ENCODE results near the gene DCTN3. TPM values are rescaled to one million over a fixed set of nuclear protein-coding genes. Genes with fewer than 3 reads are reported as not detected.

Gene DCTN3
- total RNA-seq, 4 donors from 2014 or later: 41.6 to 78.9 (median 54.0) TPM

GRCh38 chr9:34629491-34629808 is 9.2 kb upstream of the DCTN3 start:
- Histone ChIP-seq H3K27ac (no peak overlapping the region), H3K27me3 (peaks cover 64% of the 10 kb centered on the region), H3K4me3 (no peak overlapping the region), H3K36me3 (no peaks in the 10 kb centered on the region), H3K4me1 (peaks cover 8 to 16% (median 12%) of the 10 kb centered on the region in 4 donors), H3K9me3 (no peaks in the 10 kb centered on the region)
- in situ Hi-C loops (cut with MboI; ENCODE audit: low pct_ligation_motif_present in 1 of 4, low pct_unique_long_range_greater_than_20kb in 1 of 4, low sequenced_read_pairs in 3 of 4): no loop called here
- intact Hi-C loops (cut with DNase I; ENCODE audit: low total_unique reads): no loop called here
- no peak for DNase-seq
- WGBS, 2 donors (ENCODE audit: low coverage in 1 of 2): 22 to 30% methylated on average over 4 to 5 of the region's 5 CpGs
- TF ChIP-seq CTCF (IDR thresholded peaks at IDR 0.05) (no peak), POLR2AphosphoS5 (IDR thresholded peaks at IDR 0.05) (no peak), POLR2A (IDR thresholded peaks at IDR 0.05) (no peak), EP300 (IDR thresholded peaks at IDR 0.05; ENCODE audit: low read depth) (no peak)

DNA sequence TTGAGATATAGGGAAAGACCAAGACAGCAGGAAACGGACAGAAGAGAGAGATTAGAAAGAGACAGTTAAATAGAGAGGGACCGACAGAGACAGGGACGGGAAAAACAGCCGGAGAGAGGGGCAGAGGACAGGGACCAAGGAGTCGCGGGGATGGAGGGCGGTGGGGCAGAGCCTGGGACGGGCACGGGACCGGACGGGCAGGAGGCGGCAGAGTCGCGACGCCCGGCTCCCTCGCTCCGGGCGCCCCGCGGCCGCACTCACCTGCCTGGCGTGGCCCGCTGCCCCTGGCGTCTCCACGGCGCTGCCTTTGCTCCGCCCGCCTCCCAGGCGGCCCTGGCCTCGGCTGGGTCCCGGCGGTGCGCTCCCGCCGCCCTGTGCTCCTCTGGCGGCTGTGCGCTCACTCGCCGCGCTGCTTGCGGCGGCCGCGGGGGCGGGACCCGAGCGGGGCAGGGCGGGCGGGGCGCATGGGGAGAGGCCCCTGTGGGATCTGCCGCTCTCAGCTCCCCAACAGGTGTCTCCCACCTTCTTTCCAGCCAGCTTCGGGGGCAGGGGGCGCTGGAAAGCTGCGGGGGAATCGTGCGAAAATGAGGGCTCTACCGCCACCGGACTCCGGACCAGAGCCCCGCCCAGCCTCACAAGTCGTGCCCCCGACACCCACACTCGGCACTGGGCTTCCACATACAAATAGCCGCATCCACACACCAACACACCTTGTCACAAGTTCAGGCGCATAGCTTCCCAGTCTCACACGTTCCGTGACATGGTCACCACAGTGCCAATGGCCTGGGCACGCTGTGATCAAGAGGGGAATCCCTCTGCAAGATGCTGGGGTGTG is 8.6 kb upstream of the DCTN3 start, which contains the start of gene ARID3C:
Gene ARID3C (minus strand): TSS at position 411 of the 835 bp plus-strand sequence. CDS start 1,052 bp downstream, outside the sequence.
- H3K9me3 ChIP-seq: no peaks in the 10 kb centered on the region
- TF ChIP-seq EP300 (IDR thresholded peaks at IDR 0.05; ENCODE audit: low read depth) (no peak), POLR2AphosphoS5 (IDR thresholded peaks at IDR 0.05) (no peak)
- peaks cover 70% of the 10 kb centered on the region for H3K27me3 ChIP-seq
- no peaks in the 10 kb centered on the region for H3K36me3 ChIP-seq
- intact Hi-C loops (cut with DNase I; ENCODE audit: low total_unique reads) (no loop called here), in situ Hi-C loops (cut with MboI; ENCODE audit: low pct_ligation_motif_present in 1 of 4, low pct_unique_long_range_greater_than_20kb in 1 of 4, low sequenced_read_pairs in 3 of 4) (no loop called here)
- H3K4me1 ChIP-seq: peaks cover 8 to 16% (median 12%) of the 10 kb centered on the region in 4 donors
- peak; percentile 55 for DNase-seq
- no peak within 1 kb of the TSS for H3K27ac ChIP-seq
- 0 to 1% methylated on average over 4 to 50 of the region's 69 CpGs for WGBS, 2 donors (ENCODE audit: low coverage in 1 of 2)
- H3K4me3 ChIP-seq: peak within 1 kb of the TSS; percentile 20 to 48 (median 34)

- no peak for TF ChIP-seq CTCF (IDR thresholded peaks at IDR 0.05)
- TF ChIP-seq EP300 (IDR thresholded peaks at IDR 0.05; ENCODE audit: low read depth): no peak
- TF ChIP-seq POLR2A (IDR thresholded peaks at IDR 0.05): no peak
- TF ChIP-seq POLR2AphosphoS5 (IDR thresholded peaks at IDR 0.05): no peak
- intact Hi-C loops (cut with DNase I; ENCODE audit: low total_unique reads) (no loop called here), in situ Hi-C loops (cut with MboI; ENCODE audit: low pct_ligation_motif_present in 1 of 4, low pct_unique_long_range_greater_than_20kb in 1 of 4, low sequenced_read_pairs in 3 of 4) (no loop called here)
- peaks cover 8 to 20% (median 13%) of the 10 kb centered on the region in 4 donors for H3K4me1 ChIP-seq
- H3K27ac ChIP-seq: no peak overlapping the region
- H3K27me3 ChIP-seq: peaks cover 79% of the 10 kb centered on the region
- H3K36me3 ChIP-seq: no peaks in the 10 kb centered on the region
- 19 to 49% methylated on average over 8 to 20 of the region's 20 CpGs for WGBS, 2 donors (ENCODE audit: low coverage in 1 of 2)
- no peak for DNase-seq
- H3K9me3 ChIP-seq: no peaks in the 10 kb centered on the region
- peak overlapping the region in 2 of 4 donors; percentile 40 to 48 for H3K4me3 ChIP-seq
Measured at GRCh38 chr9:34627716-34628655, 7.7 kb upstream of the DCTN3 start.

DNA sequence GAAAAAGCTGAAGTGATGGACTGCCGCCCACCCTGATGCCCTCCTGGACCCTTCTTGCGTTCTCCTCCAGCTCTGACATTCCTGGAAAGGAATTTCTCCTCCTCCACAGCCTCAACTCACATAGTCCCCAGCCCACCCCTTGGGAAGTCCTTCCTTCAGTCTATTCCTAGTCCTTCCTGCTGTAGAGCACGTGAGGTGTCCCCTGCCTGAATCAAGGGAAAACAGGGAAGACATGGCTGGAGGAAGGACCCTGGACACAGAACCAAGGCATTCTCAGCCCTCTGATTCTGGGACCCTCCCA is 4.8 kb upstream of the DCTN3 start:
- H3K27ac ChIP-seq: no peak overlapping the region
- in situ Hi-C loops (cut with MboI; ENCODE audit: low pct_ligation_motif_present in 1 of 4, low pct_unique_long_range_greater_than_20kb in 1 of 4, low sequenced_read_pairs in 3 of 4) (no loop called here), intact Hi-C loops (cut with DNase I; ENCODE audit: low total_unique reads) (no loop called here)
- peaks cover 85% of the 10 kb centered on the region for H3K27me3 ChIP-seq
- TF ChIP-seq CTCF (IDR thresholded peaks at IDR 0.05) (no peak), POLR2AphosphoS5 (IDR thresholded peaks at IDR 0.05) (no peak), POLR2A (IDR thresholded peaks at IDR 0.05) (no peak), EP300 (IDR thresholded peaks at IDR 0.05; ENCODE audit: low read depth) (no peak)
- no peak overlapping the region for H3K4me3 ChIP-seq
- H3K36me3 ChIP-seq: no peaks in the 10 kb centered on the region
- H3K9me3 ChIP-seq: no peaks in the 10 kb centered on the region
- peaks cover 8 to 20% (median 13%) of the 10 kb centered on the region in 4 donors for H3K4me1 ChIP-seq
- no peak for DNase-seq
- 76% methylated on average over 3 of the region's 3 CpGs; no CpG with 5 or more reads in 1 of the 2 donors for WGBS, 2 donors (ENCODE audit: low coverage in 1 of 2)

Data from transverse colon (tissue), 4 donors.